Neural progenitor cell (in vitro differentiated cells): ENCODE measurements around the gene THEM4. TPM values are rescaled to one million over a fixed set of nuclear protein-coding genes. Genes with fewer than 3 reads are reported as not detected.
"Not testable (repeated sequence)": the region's sequence is repeated elsewhere in the genome, so short reads cannot be mapped to it uniquely, and the experiment has no call there.

Experiments used
- DNase-seq: peaks from one replicate; pipeline ENCODE4 v3.0.0-alpha.2; 2016; ENCODE audit warnings: low spot score
- H2AFZ ChIP-seq: fragments of 200-600 bp; sonication (generic); replicated peaks from 2 replicates; pipeline ENCODE4 v1.6.1; 2016; ENCODE audit warnings: antibody characterized with exemption
- H3F3A ChIP-seq: fragments of 200-600 bp; sonication (generic); 2 replicates; pipeline ENCODE4 v1.6.1; 2016; ENCODE audit warnings: antibody characterized with exemption, low read depth
- H3K27ac ChIP-seq: fragments of 200-600 bp; sonication (generic); 2 replicates; pipeline ENCODE4 v1.5.1; 2016; ENCODE audit warnings: mild to moderate bottlenecking
- H3K27me3 ChIP-seq: fragments of 200-600 bp; sonication (generic); 2 replicates; pipeline ENCODE4 v1.6.1; 2016; ENCODE audit warnings: mild to moderate bottlenecking, moderate library complexity
- H3K36me3 ChIP-seq: fragments of 200-600 bp; sonication (generic); 2 replicates; pipeline ENCODE4 v1.5.1; 2016
- H3K4me1 ChIP-seq: fragments of 200-600 bp; sonication (generic); 2 replicates; pipeline ENCODE4 v1.6.1; 2016; ENCODE audit warnings: mixed run types
- H3K4me2 ChIP-seq: fragments of 200-600 bp; sonication (generic); 2 replicates; pipeline ENCODE4 v1.6.1; 2016
- H3K4me3 ChIP-seq: fragments of 200-600 bp; sonication (generic); 2 replicates; pipeline ENCODE4 v1.5.1; 2016
- H3K79me2 ChIP-seq: fragments of 200-600 bp; sonication (generic); 2 replicates; pipeline ENCODE4 v1.6.1; 2016; ENCODE audit warnings: low read depth
- H3K9ac ChIP-seq: fragments of 200-600 bp; sonication (generic); 2 replicates; pipeline ENCODE4 v1.6.1; 2016
- H3K9me3 ChIP-seq: fragments of 200-600 bp; sonication (generic); 2 replicates; pipeline ENCODE4 v1.5.1; 2016; ENCODE audit warnings: low read depth
- H4K20me1 ChIP-seq: fragments of 200-600 bp; sonication (generic); 2 replicates; pipeline ENCODE4 v1.6.1; 2016; ENCODE audit warnings: low read depth
- H3K27ac Mint-ChIP-seq: 3 replicates; pipeline ENCODE4 v1.8.0; 2021; ENCODE audit warnings: mixed read lengths
- H3K27me3 Mint-ChIP-seq: 2 replicates; pipeline ENCODE4 v1.8.0; 2022; ENCODE audit warnings: low read depth, mild to moderate bottlenecking, inconsistent platforms, moderate library complexity, mixed read lengths; ENCODE audit not compliant: insufficient read depth
- H3K36me3 Mint-ChIP-seq: 3 replicates; pipeline ENCODE4 v1.8.0; 2021; ENCODE audit warnings: mixed read lengths
- H3K4me1 Mint-ChIP-seq: 3 replicates; pipeline ENCODE4 v1.8.0; 2021; ENCODE audit warnings: mixed read lengths
- H3K4me3 Mint-ChIP-seq: 3 replicates; pipeline ENCODE4 v1.8.0; 2021; ENCODE audit warnings: mild to moderate bottlenecking, moderate library complexity, mixed read lengths
- H3K9me3 Mint-ChIP-seq: 3 replicates; pipeline ENCODE4 v1.8.0; 2020; ENCODE audit warnings: mixed read lengths
- EZH2 ChIP-seq: fragments of 200-600 bp; sonication (generic); IDR thresholded peaks from 2 replicates; pipeline ENCODE4 v1.6.1; 2017; ENCODE audit warnings: antibody characterized with exemption, mild to moderate bottlenecking, moderate library complexity
- EZH2phosphoT487 ChIP-seq: fragments of 200-600 bp; sonication (generic); IDR thresholded peaks from 2 replicates; pipeline ENCODE4 v1.6.1; 2017; ENCODE audit warnings: antibody characterized with exemption
- total RNA-seq: library from RNA; depleted of rRNA; stranded (reverse); fragments of >200 nt; gene quantifications from 2 replicates; pipeline ENCODE4 v1.2.3, GENCODE V29; 2015; ENCODE audit warnings: low replicate concordance
- TF ChIP-seq, protein P1 (sequence below): fragments of 200-600 bp; sonication (generic); IDR thresholded peaks from 2 replicates; pipeline ENCODE4 v1.5.1; 2017; ENCODE audit warnings: antibody characterized with exemption, mild to moderate bottlenecking

THEM4 gene
- total RNA-seq, 1 donor from 2014 or later = 14.1 TPM

DNA sequence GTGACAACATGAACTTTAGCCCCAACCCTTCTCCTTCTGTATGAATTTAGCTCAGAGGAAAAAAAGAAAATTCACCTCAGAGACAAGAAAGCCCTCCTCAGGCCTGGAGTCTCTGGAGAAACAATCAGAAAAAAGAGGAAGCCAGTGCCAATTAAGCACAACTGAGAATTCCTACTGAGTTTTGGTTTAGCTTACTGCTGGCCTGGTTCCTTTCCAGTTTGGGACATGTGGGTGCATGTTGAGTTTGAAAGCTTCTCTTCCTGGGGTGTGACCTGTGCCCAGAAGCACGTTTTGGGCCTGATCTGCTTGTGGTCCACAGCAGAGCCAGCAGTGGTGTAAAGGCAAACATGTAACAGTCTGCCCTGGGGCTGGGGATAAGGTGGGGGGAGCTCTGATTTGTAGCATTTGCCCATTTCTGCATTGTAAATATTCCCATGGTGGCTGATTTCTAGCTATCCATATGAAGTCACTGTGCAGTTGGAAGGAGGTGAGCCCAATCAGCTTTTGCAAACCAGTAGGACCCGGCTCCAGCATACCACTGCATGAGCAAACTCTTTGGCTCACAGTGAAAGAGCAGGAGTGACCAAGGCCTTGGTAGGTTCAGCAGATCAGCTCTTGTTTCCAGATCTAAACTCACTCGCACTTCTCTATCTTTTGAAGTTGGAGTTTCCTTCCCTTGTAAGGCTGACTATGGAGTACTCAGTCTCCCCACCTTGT is 51.1 kb downstream of the THEM4 start:
- Histone ChIP-seq H3K9ac (no peak overlapping the region), H2AFZ (no peak overlapping the region), H3K4me1 (no peaks in the 10 kb centered on the region), H3K4me2 (no peak overlapping the region), H3K9me3 (no peaks in the 10 kb centered on the region), H4K20me1 (no peaks in the 10 kb centered on the region), H3K27me3 (peaks cover 8% of the 10 kb centered on the region), H3K27ac (no peak overlapping the region), H3K36me3 (no peaks in the 10 kb centered on the region), H3K79me2 (no peaks in the 10 kb centered on the region), H3K4me3 (no peak overlapping the region), H3F3A (no peaks in the 10 kb centered on the region)
- Mint-ChIP-seq H3K36me3 (no peaks in the 10 kb centered on the region), H3K27ac (no peak overlapping the region), H3K4me1 (peaks cover 5% of the 10 kb centered on the region), H3K27me3 (peaks cover 5% of the 10 kb centered on the region), H3K4me3 (no peak overlapping the region), H3K9me3 (no peaks in the 10 kb centered on the region)
- no peak for DNase-seq
- TF ChIP-seq, protein P1, sequence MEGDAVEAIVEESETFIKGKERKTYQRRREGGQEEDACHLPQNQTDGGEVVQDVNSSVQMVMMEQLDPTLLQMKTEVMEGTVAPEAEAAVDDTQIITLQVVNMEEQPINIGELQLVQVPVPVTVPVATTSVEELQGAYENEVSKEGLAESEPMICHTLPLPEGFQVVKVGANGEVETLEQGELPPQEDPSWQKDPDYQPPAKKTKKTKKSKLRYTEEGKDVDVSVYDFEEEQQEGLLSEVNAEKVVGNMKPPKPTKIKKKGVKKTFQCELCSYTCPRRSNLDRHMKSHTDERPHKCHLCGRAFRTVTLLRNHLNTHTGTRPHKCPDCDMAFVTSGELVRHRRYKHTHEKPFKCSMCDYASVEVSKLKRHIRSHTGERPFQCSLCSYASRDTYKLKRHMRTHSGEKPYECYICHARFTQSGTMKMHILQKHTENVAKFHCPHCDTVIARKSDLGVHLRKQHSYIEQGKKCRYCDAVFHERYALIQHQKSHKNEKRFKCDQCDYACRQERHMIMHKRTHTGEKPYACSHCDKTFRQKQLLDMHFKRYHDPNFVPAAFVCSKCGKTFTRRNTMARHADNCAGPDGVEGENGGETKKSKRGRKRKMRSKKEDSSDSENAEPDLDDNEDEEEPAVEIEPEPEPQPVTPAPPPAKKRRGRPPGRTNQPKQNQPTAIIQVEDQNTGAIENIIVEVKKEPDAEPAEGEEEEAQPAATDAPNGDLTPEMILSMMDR = no peak
- TF ChIP-seq EZH2phosphoT487 (no peak), EZH2 (no peak)

DNA sequence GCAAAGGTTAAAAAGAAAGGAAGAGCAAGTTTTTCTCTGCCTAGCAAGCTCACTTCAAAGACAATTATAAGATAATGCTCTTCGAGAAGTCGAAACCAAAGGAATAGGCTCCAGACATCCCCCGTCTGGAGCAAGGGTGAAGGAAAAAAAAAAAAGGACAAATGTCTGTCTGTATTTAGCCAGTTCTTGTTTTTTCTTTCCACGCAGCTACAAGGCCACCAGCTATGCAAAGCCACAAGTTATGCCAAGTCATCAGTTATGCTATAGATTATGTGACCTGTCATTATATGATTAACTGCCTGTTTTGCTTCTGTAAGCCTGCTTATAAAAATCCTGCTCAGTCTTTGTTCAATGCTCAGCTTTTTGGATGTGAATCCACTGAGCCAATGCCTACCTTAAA is 53.4 kb downstream of the THEM4 start:
- Histone ChIP-seq H2AFZ (no peak overlapping the region), H3K79me2 (no peaks in the 10 kb centered on the region), H3K27ac (no peak overlapping the region), H3K36me3 (no peaks in the 10 kb centered on the region), H3K4me1 (no peaks in the 10 kb centered on the region), H4K20me1 (no peaks in the 10 kb centered on the region), H3K4me3 (no peak overlapping the region), H3F3A (no peaks in the 10 kb centered on the region), H3K27me3 (no peaks in the 10 kb centered on the region), H3K9ac (no peak overlapping the region), H3K4me2 (no peak overlapping the region), H3K9me3 (no peaks in the 10 kb centered on the region)
- H3K9me3 Mint-ChIP-seq = no peaks in the 10 kb centered on the region
- H3K4me3 Mint-ChIP-seq = no peak overlapping the region
- peaks cover 8% of the 10 kb centered on the region for H3K27me3 Mint-ChIP-seq
- no peak for DNase-seq
- H3K4me1 Mint-ChIP-seq = peaks cover 3% of the 10 kb centered on the region
- H3K27ac Mint-ChIP-seq = no peak overlapping the region
- no peak for TF ChIP-seq EZH2
- TF ChIP-seq EZH2phosphoT487 = no peak
- no peaks in the 10 kb centered on the region for H3K36me3 Mint-ChIP-seq

DNA sequence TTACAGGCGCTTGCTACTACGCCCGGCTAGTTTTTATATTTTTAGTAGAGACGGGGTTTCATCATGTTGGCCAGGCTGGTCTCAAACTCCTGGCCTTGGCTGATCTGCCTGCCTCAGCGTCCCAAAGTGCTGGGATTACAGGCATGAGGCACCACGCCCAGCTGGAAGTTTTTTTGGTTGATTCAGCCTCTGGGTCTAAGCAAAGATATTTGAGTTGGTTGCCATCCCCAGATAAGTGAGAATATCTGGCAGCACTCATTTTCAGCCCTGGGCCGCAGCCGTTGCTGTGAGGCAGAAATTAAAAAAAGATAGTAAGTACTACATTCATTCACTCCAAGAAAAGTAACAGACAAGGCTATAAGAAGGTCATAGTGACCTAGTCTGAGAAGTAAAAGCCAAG is 53.8 kb downstream of the THEM4 start:
- H3K36me3 ChIP-seq, H3K9me3 ChIP-seq, H3K4me3 ChIP-seq, H2AFZ ChIP-seq, H3K79me2 ChIP-seq, H3K27ac ChIP-seq, H3K4me1 Mint-ChIP-seq, H3F3A ChIP-seq, H3K4me2 ChIP-seq, H3K27me3 Mint-ChIP-seq, H4K20me1 ChIP-seq, H3K4me3 Mint-ChIP-seq, H3K27ac Mint-ChIP-seq, DNase-seq, H3K4me1 ChIP-seq, H3K27me3 ChIP-seq, H3K9ac ChIP-seq, H3K36me3 Mint-ChIP-seq, H3K9me3 Mint-ChIP-seq: not testable (repeated sequence)

GRCh38 chr1:151854658-151855057 is 54.7 kb downstream of the THEM4 start:
- Histone ChIP-seq H4K20me1 (no peaks in the 10 kb centered on the region), H3K9me3 (no peaks in the 10 kb centered on the region), H3K4me3 (no peak overlapping the region), H3K27ac (no peak overlapping the region), H3K4me2 (no peak overlapping the region), H3K9ac (no peak overlapping the region), H3K79me2 (no peaks in the 10 kb centered on the region), H3F3A (no peaks in the 10 kb centered on the region), H3K27me3 (no peaks in the 10 kb centered on the region), H2AFZ (no peak overlapping the region), H3K36me3 (no peaks in the 10 kb centered on the region), H3K4me1 (no peaks in the 10 kb centered on the region)
- TF ChIP-seq EZH2phosphoT487 (no peak), EZH2 (no peak)
- TF ChIP-seq, protein P1 = no peak
- no peaks in the 10 kb centered on the region for H3K36me3 Mint-ChIP-seq
- no peak for DNase-seq
- H3K9me3 Mint-ChIP-seq = no peaks in the 10 kb centered on the region
- no peak overlapping the region for H3K27ac Mint-ChIP-seq
- H3K4me1 Mint-ChIP-seq = peaks cover 3% of the 10 kb centered on the region
- H3K27me3 Mint-ChIP-seq = peaks cover 10% of the 10 kb centered on the region
- no peak overlapping the region for H3K4me3 Mint-ChIP-seq
